Lower leg skin (tissue), 4 donors: ENCODE results near the gene MAST4. TPM values are rescaled to one million over a fixed set of nuclear protein-coding genes. Genes with fewer than 3 reads are reported as not detected.

Source experiments
- DNase-seq, 2 donors: peaks; one replicate each; pipeline ENCODE4 v3.0.0-alpha.2; 2019; ENCODE audit warnings: low spot score in 2 of 2
- H3K4me3 ChIP-seq: fragments of 200-600 bp; sonication (generic); 2 replicates; pipeline ENCODE4 v1.5.1; 2017; ENCODE audit warnings: mild to moderate bottlenecking, low read depth; ENCODE audit not compliant: poor library complexity, severe bottlenecking
- CTCF ChIP-seq, 3 donors: fragments of 450-650 bp; IDR thresholded peaks; one replicate each; pipeline ENCODE4 v1.5.1; 2016; ENCODE audit warnings: antibody characterized with exemption in 3 of 3, mild to moderate bottlenecking in 3 of 3, moderate library complexity in 2 of 3
- POLR2A ChIP-seq, 2 donors: fragments of 450-650 bp; IDR thresholded peaks; one replicate each; pipeline ENCODE4 v1.6.1; 2016 to 2017; ENCODE audit warnings: antibody characterized with exemption in 2 of 2, mild to moderate bottlenecking in 1 of 2, moderate library complexity in 1 of 2
- WGBS, 2 donors: methylation state at CpG; one replicate each; pipeline ENCODE4 v1.1.5; 2018; 5-methylcytosine and 5-hydroxymethylcytosine counted together
- intact Hi-C: fragments of 100-400 bp; cut with DNase I; formaldehyde crosslinking; loops from one replicate; pipeline ENCODE4 v1.15.0; 2023; ENCODE audit warnings: low total_unique reads
- total RNA-seq, 4 donors: library from RNA; depleted of rRNA; stranded (reverse); fragments of >200 nt; gene quantifications; one replicate each; pipeline ENCODE4 v1.1.0, GENCODE V29; 2016

The MAST4 gene
- total RNA-seq, 4 donors from 2014 or later: 49.0 to 109 (median 55.5) TPM

- intact Hi-C loops: no loop called here
- DNase-seq: no peak
- TF ChIP-seq CTCF (IDR thresholded peaks at IDR 0.05): no peak
- no peak for TF ChIP-seq POLR2A (IDR thresholded peaks at IDR 0.05)
- 69 to 70% methylated on average over 5 of the region's 5 CpGs for WGBS, 2 donors
- peak overlapping the region; percentile 5 for H3K4me3 ChIP-seq
Measured at GRCh38 chr5:67154556-67155206, 558.5 kb downstream of the MAST4 start.

GRCh38 chr5:67156976-67157583, 560.9 kb downstream of the MAST4 start:
- no peak overlapping the region for H3K4me3 ChIP-seq
- intact Hi-C loops: no loop called here
- TF ChIP-seq POLR2A (IDR thresholded peaks at IDR 0.05): no peak
- no peak for TF ChIP-seq CTCF (IDR thresholded peaks at IDR 0.05)
- 51 to 55% methylated on average over 5 of the region's 5 CpGs for WGBS, 2 donors
- no peak for DNase-seq

- intact Hi-C loops: no loop called here
- no peak for DNase-seq
- 67 to 77% methylated on average over 3 of the region's 3 CpGs for WGBS, 2 donors
- no peak overlapping the region for H3K4me3 ChIP-seq
- TF ChIP-seq POLR2A (IDR thresholded peaks at IDR 0.05) (no peak), CTCF (IDR thresholded peaks at IDR 0.05) (no peak)
Measured at GRCh38 chr5:67160272-67160671, 564.1 kb downstream of the MAST4 start.

DNA sequence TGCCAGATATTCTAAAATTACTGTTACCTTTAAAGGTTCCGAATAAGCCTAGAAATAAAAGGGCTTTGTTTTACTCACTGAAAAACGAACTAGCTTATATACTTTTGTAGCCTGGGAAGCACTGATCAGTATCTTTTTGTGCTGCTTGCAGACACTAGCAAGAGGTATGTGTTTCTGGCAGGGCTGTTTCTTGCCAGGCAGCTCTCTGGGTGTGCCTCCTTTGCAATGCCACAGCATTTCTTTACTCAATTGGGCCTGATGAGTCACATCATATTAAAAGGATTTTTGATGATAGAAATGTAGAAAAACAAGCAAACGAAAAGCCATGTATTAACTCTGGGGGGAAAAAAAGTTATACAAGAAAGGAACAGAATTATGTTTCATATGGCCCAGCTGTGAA, 564.8 kb downstream of the MAST4 start:
- WGBS, 2 donors: 31 to 35% methylated on average over 3 of the region's 3 CpGs
- TF ChIP-seq CTCF (IDR thresholded peaks at IDR 0.05) (no peak), POLR2A (IDR thresholded peaks at IDR 0.05) (no peak)
- no peak overlapping the region for H3K4me3 ChIP-seq
- intact Hi-C loops: no loop called here
- DNase-seq: no peak

DNA sequence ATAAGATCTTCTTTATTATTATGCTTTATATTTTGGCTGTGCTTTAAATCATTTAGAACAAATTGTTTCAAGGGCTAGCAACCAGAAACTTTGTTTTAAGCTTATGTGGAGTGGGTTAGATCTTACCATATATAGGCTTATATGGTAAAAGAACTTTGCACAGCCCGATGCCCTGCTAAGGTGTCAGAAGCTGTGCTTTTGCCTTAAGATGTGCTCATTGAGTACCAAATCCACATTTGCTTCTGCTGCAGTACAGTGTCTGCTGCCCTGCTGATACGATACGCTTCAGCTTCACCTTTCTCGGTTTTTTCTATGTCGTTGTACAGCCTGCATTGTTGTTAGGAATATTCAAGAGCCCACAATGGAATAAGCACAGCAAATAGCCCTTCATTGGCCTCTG, 565.6 kb downstream of the MAST4 start:
- no peak overlapping the region for H3K4me3 ChIP-seq
- 90 to 93% methylated on average over 5 of the region's 5 CpGs for WGBS, 2 donors
- no peak for DNase-seq
- intact Hi-C loops: no loop called here
- TF ChIP-seq POLR2A (IDR thresholded peaks at IDR 0.05): no peak
- TF ChIP-seq CTCF (IDR thresholded peaks at IDR 0.05): no peak
